SK-N-SH (cell line): Measurements from ENCODE around the gene MEFV.
"Not testable (repeated sequence)": the region's sequence is repeated elsewhere in the genome, so short reads cannot be mapped to it uniquely, and the experiment has no call there.

ENCODE experiments used
- CTCF ChIP-seq: fragments of 200-600 bp; sonication (generic); IDR thresholded peaks from 2 replicates; pipeline ENCODE4 v1.6.1; 2017; ENCODE audit warnings: antibody characterized with exemption, mild to moderate bottlenecking, moderate library complexity
- EP300 ChIP-seq, 2 experiments: IDR thresholded peaks; 2 replicates each; pipeline versions ENCODE4 v1.4.0 to v1.6.1; 2012; ENCODE audit warnings: borderline replicate concordance in 1 of 2, low read depth in 1 of 2, low read length in 1 of 2
- FOSL2 ChIP-seq: IDR thresholded peaks from 2 replicates; pipeline ENCODE4 v1.4.0; 2012; ENCODE audit warnings: low read depth, mild to moderate bottlenecking, moderate library complexity, borderline replicate concordance
- GATA2 ChIP-seq: sonication (generic); formaldehyde crosslinking; IDR thresholded peaks from 2 replicates; pipeline ENCODE4 v1.5.0; 2020; ENCODE audit warnings: mild to moderate bottlenecking, missing genetic modification reagents
- REST ChIP-seq: IDR thresholded peaks from 2 replicates; pipeline ENCODE4 v1.6.1; 2012; ENCODE audit warnings: mild to moderate bottlenecking, low read depth, low read length, moderate library complexity
- SIN3A ChIP-seq: IDR thresholded peaks from 2 replicates; pipeline ENCODE4 v1.6.1; 2012; ENCODE audit warnings: low read depth, mild to moderate bottlenecking, low read length, moderate library complexity, borderline replicate concordance
- TEAD4 ChIP-seq: IDR thresholded peaks from 2 replicates; pipeline ENCODE4 v1.4.0; 2012; ENCODE audit warnings: mild to moderate bottlenecking, borderline replicate concordance; ENCODE audit not compliant: insufficient read depth
- YY1 ChIP-seq: IDR thresholded peaks from 2 replicates; pipeline ENCODE4 v1.4.0; 2012; ENCODE audit warnings: low read depth, mild to moderate bottlenecking

GRCh38 chr16:3205939-3206338 lies 50.5 kb downstream of the MEFV start:
- TF ChIP-seq SIN3A; CTCF; FOSL2; YY1; EP300 (IDR thresholded peaks at IDR 0.05; ENCODE audit: borderline replicate concordance in 1 of 2, low read depth in 1 of 2, low read length in 1 of 2); GATA2; TEAD4; REST: not testable (repeated sequence)
